Ecto neural progenitor cell (in vitro differentiated cells): ENCODE results near the gene BCL2.

Experiments
- DNase-seq: peaks from one replicate; pipeline ENCODE4 v3.0.0-alpha.2; 2018; ENCODE audit warnings: low spot score

The BCL2 gene

GRCh38 chr18:63326011-63326410 lies 6.4 kb upstream of the BCL2 start:
- DNase-seq, result no peak

- no peak for DNase-seq
Measured at GRCh38 chr18:63325086-63325686, 5.6 kb upstream of the BCL2 start.

GRCh38 chr18:63322908-63323634 lies 3.5 kb upstream of the BCL2 start:
- DNase-seq, result peak; percentile 57

GRCh38 chr18:63322206-63322605 lies 2.6 kb upstream of the BCL2 start:
- DNase-seq, result no peak

GRCh38 chr18:63321291-63321690 lies 1.7 kb upstream of the BCL2 start:
- no peak for DNase-seq

- DNase-seq, result no peak
Measured at GRCh38 chr18:63320975-63321265, 1.4 kb upstream of the BCL2 start.

GRCh38 chr18:63320123-63320974 lies 780 bp upstream of the BCL2 start:
- DNase-seq, result peak; percentile 81

- DNase-seq, result no peak
Measured at GRCh38 chr18:63318889-63319382, 633 bp downstream of the BCL2 start.

- DNase-seq, result peak; percentile 79
Measured at GRCh38 chr18:63317982-63318888, 1.3 kb downstream of the BCL2 start.

- no peak for DNase-seq
Measured at GRCh38 chr18:63317556-63317946, 2.0 kb downstream of the BCL2 start.

GRCh38 chr18:63316612-63317555 lies 2.7 kb downstream of the BCL2 start:
- no peak for DNase-seq

GRCh38 chr18:63315876-63316275 lies 3.7 kb downstream of the BCL2 start:
- DNase-seq, result no peak

- no peak for DNase-seq
Measured at GRCh38 chr18:63315131-63315662, 4.4 kb downstream of the BCL2 start.

GRCh38 chr18:63314062-63314790 lies 5.3 kb downstream of the BCL2 start:
- no peak for DNase-seq

- no peak for DNase-seq
Measured at GRCh38 chr18:63313396-63313917, 6.1 kb downstream of the BCL2 start.

GRCh38 chr18:63312737-63313395 lies 6.7 kb downstream of the BCL2 start:
- no peak for DNase-seq

GRCh38 chr18:63312019-63312409 lies 7.6 kb downstream of the BCL2 start:
- no peak for DNase-seq

GRCh38 chr18:63311118-63312018 lies 8.2 kb downstream of the BCL2 start:
- DNase-seq, result no peak
